Nephron (organoid): Measurements from ENCODE around the gene MAP6D1.
A peak's percentile ranks its signal among the peaks of the same experiment; 100 is the strongest.

Experiments
- H3K27ac Mint-ChIP-seq, 3 experiments: 2 replicates each; pipeline ENCODE4 v1.8.0; 2020; ENCODE audit warnings: mixed read lengths in 3 of 3, mild to moderate bottlenecking in 2 of 3, moderate library complexity in 1 of 3
- H3K27me3 Mint-ChIP-seq: 2 replicates; pipeline ENCODE4 v1.8.0; 2021; ENCODE audit warnings: low read depth, mild to moderate bottlenecking, moderate library complexity, mixed read lengths
- H3K36me3 Mint-ChIP-seq: 2 replicates; pipeline ENCODE4 v1.8.0; 2020; ENCODE audit warnings: low read depth, mixed read lengths
- H3K4me1 Mint-ChIP-seq: 2 replicates; pipeline ENCODE4 v1.8.0; 2020; ENCODE audit warnings: mixed read lengths
- H3K4me3 Mint-ChIP-seq, 3 experiments: 2 replicates each; pipeline ENCODE4 v1.8.0; 2020; ENCODE audit warnings: mild to moderate bottlenecking in 3 of 3, mixed read lengths in 3 of 3, moderate library complexity in 2 of 3
- H3K9me3 Mint-ChIP-seq: 2 replicates; pipeline ENCODE4 v1.8.0; 2020; ENCODE audit warnings: mixed read lengths
- CTCF ChIP-seq, 3 experiments: fragments of 200-600 bp; sonication (generic); IDR thresholded peaks; one replicate each; pipeline ENCODE4 v1.5.0; 2021; ENCODE audit warnings: antibody characterized with exemption in 3 of 3; ENCODE audit not compliant: unreplicated experiment in 3 of 3

MAP6D1 gene

GRCh38 chr3:183857863-183858262 lies 32.5 kb upstream of the MAP6D1 start:
- TF ChIP-seq CTCF (IDR thresholded peaks at IDR 0.05; ENCODE audit: unreplicated experiment in 3 of 3): no peak
- Mint-ChIP-seq H3K27me3 (no peaks in the 10 kb centered on the region), H3K4me3 (no peak overlapping the region), H3K4me1 (no peaks in the 10 kb centered on the region), H3K27ac (no peak overlapping the region), H3K36me3 (peaks cover 82% of the 10 kb centered on the region), H3K9me3 (no peaks in the 10 kb centered on the region)

- H3K9me3 Mint-ChIP-seq: no peaks in the 10 kb centered on the region
- peaks cover 83% of the 10 kb centered on the region for H3K36me3 Mint-ChIP-seq
These were observed 29.1 kb upstream of the MAP6D1 start for GRCh38 chr3:183854318-183855035.

GRCh38 chr3:183845608-183846288 lies 20.4 kb upstream of the MAP6D1 start:
- no peaks in the 10 kb centered on the region for H3K4me1 Mint-ChIP-seq
- TF ChIP-seq CTCF (IDR thresholded peaks at IDR 0.05; ENCODE audit: unreplicated experiment in 3 of 3): no peak
- peaks cover 71% of the 10 kb centered on the region for H3K36me3 Mint-ChIP-seq
- H3K4me3 Mint-ChIP-seq: no peak overlapping the region
- H3K27me3 Mint-ChIP-seq: no peaks in the 10 kb centered on the region
- peak overlapping the region in 1 of 3 experiments; percentile 59 for H3K27ac Mint-ChIP-seq
- H3K9me3 Mint-ChIP-seq: no peaks in the 10 kb centered on the region

More at GRCh38 chr3:183854318-183855035, 29.1 kb upstream of the MAP6D1 start:
- no peaks in the 10 kb centered on the region for H3K4me1 Mint-ChIP-seq
- no peak overlapping the region for H3K4me3 Mint-ChIP-seq
- H3K27me3 Mint-ChIP-seq: no peaks in the 10 kb centered on the region
- no peak for TF ChIP-seq CTCF (IDR thresholded peaks at IDR 0.05; ENCODE audit: unreplicated experiment in 3 of 3)
- H3K27ac Mint-ChIP-seq: no peak overlapping the region

GRCh38 chr3:183845090-183845489 lies 19.7 kb upstream of the MAP6D1 start:
- H3K36me3 Mint-ChIP-seq: peaks cover 71% of the 10 kb centered on the region
- H3K27me3 Mint-ChIP-seq: no peaks in the 10 kb centered on the region
- TF ChIP-seq CTCF (IDR thresholded peaks at IDR 0.05; ENCODE audit: unreplicated experiment in 3 of 3): no peak
- no peaks in the 10 kb centered on the region for H3K4me1 Mint-ChIP-seq
- H3K27ac Mint-ChIP-seq: peak overlapping the region in 1 of 3 experiments; percentile 59
- no peak overlapping the region for H3K4me3 Mint-ChIP-seq
- H3K9me3 Mint-ChIP-seq: no peaks in the 10 kb centered on the region

- H3K27me3 Mint-ChIP-seq: no peaks in the 10 kb centered on the region
- no peaks in the 10 kb centered on the region for H3K9me3 Mint-ChIP-seq
- no peak overlapping the region for H3K27ac Mint-ChIP-seq
- TF ChIP-seq CTCF (IDR thresholded peaks at IDR 0.05; ENCODE audit: unreplicated experiment in 3 of 3): no peak
- H3K4me3 Mint-ChIP-seq: no peak overlapping the region
- no peaks in the 10 kb centered on the region for H3K4me1 Mint-ChIP-seq
- H3K36me3 Mint-ChIP-seq: peaks cover 72% of the 10 kb centered on the region
These were observed 19.2 kb upstream of the MAP6D1 start for GRCh38 chr3:183844606-183845005.
